AG09309 (cell line): ENCODE data around the gene ROPN1.

Experiments
- DNase-seq: peaks from one replicate; pipeline ENCODE4 v3.0.0-alpha.2; 2010; ENCODE audit warnings: low read depth
- H3K4me3 ChIP-seq: 2 replicates; pipeline ENCODE4 v1.5.1; 2011; ENCODE audit warnings: mild to moderate bottlenecking, low read depth, low read length, moderate library complexity; ENCODE audit not compliant: control insufficient read depth
- TF ChIP-seq, protein P1 (sequence below): IDR thresholded peaks from 2 replicates; pipeline ENCODE4 v1.5.1; 2011; ENCODE audit warnings: mild to moderate bottlenecking, low read depth, low read length, inconsistent platforms; ENCODE audit not compliant: insufficient read depth, control insufficient read depth; ENCODE audit errors: missing control alignments

ROPN1 gene

DNA sequence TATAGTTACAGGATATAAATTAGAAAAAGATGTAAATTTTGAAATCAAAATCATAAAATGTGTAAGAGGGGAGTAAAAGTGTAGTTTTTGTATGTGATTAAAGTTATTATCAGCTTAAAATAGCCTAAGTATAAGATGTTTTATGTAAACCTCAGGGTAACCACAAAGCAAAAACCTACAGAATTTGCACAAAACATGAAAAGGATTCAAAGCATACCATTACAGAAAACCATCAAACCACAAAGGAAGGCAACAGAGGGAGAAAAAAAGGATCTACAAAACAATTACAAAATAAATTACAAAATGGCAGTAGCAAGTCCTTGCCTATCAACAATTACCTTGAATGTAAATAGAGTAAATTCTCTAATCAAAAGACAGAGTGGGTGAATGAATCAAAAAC lies 71.1 kb downstream of the ROPN1 start:
- DNase-seq: no peak
- TF ChIP-seq, protein P1, sequence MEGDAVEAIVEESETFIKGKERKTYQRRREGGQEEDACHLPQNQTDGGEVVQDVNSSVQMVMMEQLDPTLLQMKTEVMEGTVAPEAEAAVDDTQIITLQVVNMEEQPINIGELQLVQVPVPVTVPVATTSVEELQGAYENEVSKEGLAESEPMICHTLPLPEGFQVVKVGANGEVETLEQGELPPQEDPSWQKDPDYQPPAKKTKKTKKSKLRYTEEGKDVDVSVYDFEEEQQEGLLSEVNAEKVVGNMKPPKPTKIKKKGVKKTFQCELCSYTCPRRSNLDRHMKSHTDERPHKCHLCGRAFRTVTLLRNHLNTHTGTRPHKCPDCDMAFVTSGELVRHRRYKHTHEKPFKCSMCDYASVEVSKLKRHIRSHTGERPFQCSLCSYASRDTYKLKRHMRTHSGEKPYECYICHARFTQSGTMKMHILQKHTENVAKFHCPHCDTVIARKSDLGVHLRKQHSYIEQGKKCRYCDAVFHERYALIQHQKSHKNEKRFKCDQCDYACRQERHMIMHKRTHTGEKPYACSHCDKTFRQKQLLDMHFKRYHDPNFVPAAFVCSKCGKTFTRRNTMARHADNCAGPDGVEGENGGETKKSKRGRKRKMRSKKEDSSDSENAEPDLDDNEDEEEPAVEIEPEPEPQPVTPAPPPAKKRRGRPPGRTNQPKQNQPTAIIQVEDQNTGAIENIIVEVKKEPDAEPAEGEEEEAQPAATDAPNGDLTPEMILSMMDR: no peak
- no peak overlapping the region for H3K4me3 ChIP-seq

DNA sequence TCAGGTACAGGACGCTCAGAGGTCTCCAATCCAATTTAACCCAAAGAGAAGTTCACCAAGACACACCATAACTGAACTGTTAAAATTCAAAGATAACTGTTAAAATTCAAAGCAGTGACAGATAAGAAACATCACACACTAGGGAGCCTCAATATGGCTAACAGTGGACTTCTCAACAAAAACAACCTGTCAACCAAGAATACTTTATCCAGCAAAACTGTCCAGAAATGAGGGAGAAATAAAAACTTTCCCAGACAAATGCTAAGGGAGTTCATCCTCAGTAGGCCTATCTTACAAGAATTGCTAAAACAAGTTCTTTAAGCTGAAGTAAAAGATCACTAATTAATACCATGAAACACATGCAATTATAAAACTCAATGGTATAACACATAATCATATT lies 71.5 kb downstream of the ROPN1 start:
- TF ChIP-seq, protein P1: no peak
- no peak for DNase-seq
- no peak overlapping the region for H3K4me3 ChIP-seq

DNA sequence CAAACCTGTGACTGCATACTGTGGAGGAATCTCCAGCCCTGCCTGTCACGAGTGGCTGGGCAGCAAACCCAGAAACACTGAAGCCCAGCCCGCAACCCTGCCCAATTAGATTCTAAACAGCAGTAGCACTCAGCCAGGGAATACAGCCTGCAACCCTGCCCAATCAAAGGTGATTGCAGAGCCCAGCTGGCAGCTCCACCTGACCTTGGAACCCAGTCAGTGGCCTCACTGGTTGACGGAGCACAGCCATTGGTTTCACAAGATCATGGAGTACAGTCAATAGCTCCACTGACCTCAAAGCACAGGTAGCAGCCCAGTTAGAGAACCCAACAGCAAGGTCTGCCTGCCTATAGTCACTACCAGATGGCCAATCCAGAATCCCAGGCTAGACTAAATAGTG lies 72.6 kb downstream of the ROPN1 start:
- TF ChIP-seq, protein P1: no peak
- no peak for DNase-seq
- no peak overlapping the region for H3K4me3 ChIP-seq
